Esophagus (tissue), 2 donors: ENCODE data around the gene LGALS1. TPM values are rescaled to one million over a fixed set of nuclear protein-coding genes. Genes with fewer than 3 reads are reported as not detected.

ENCODE experiments used
- H3K27ac ChIP-seq, 2 donors: one replicate each; pipeline ENCODE4 v1.5.1; 2013; ENCODE audit warnings: low read depth in 2 of 2, mild to moderate bottlenecking in 2 of 2, inconsistent platforms in 1 of 2, low read length in 1 of 2, moderate library complexity in 1 of 2
- H3K27me3 ChIP-seq, 2 donors: one replicate each; pipeline ENCODE4 v1.6.1; 2013; ENCODE audit warnings: low read length in 2 of 2, control low read depth in 1 of 2, mild to moderate bottlenecking in 1 of 2; ENCODE audit not compliant: insufficient read depth in 2 of 2, control insufficient read depth in 1 of 2
- H3K36me3 ChIP-seq, 2 donors: one replicate each; pipeline ENCODE4 v1.6.1; 2013; ENCODE audit warnings: low read length in 1 of 2; ENCODE audit not compliant: control insufficient read depth in 2 of 2, insufficient read depth in 2 of 2
- H3K4me1 ChIP-seq, 2 donors: one replicate each; pipeline ENCODE4 v1.6.1; 2013; ENCODE audit warnings: low read length in 1 of 2; ENCODE audit not compliant: control insufficient read depth in 2 of 2, insufficient read depth in 2 of 2
- H3K4me3 ChIP-seq, 2 donors: one replicate each; pipeline ENCODE4 v1.5.1; 2013; ENCODE audit warnings: low read length in 2 of 2, mild to moderate bottlenecking in 2 of 2, low read depth in 1 of 2, moderate library complexity in 1 of 2
- H3K9me3 ChIP-seq, 2 donors: one replicate each; pipeline ENCODE4 v1.6.1; 2013; ENCODE audit warnings: mild to moderate bottlenecking in 2 of 2, low read depth in 1 of 2, low read length in 1 of 2, moderate library complexity in 1 of 2; ENCODE audit not compliant: control insufficient read depth in 2 of 2, insufficient read depth in 1 of 2
- WGBS, 2 donors: extraction: QIAGEN DNeasy Blood & Tissue Kit; methylation state at CpG; one replicate each; pipeline ENCODE4 v1.1.7; 2013; 5-methylcytosine and 5-hydroxymethylcytosine counted together
- polyA plus RNA-seq, 2 donors: library from polyadenylated mRNA; stranded (reverse); fragments of 200-250 nt; gene quantifications; one replicate each; pipeline ENCODE4 v1.2.3, GENCODE V29; 2013
- donor health status: healthy with polysubstance abuse.
- donor health status: Bipolar disorder and iron deficiency.

Gene LGALS1
- polyA plus RNA-seq, 2 donors, result 160 to 194 TPM

GRCh38 chr22:37638391-37639069 lies 36.9 kb upstream of the LGALS1 start:
- Histone ChIP-seq H3K4me3 (peak overlapping the region; percentile 64 to 86), H3K27ac (peak overlapping the region; percentile 85 to 94), H3K27me3 (no peaks in the 10 kb centered on the region), H3K4me1 (peaks cover 0 to 35% of the 10 kb centered on the region in 2 donors), H3K36me3 (peaks cover 0 to 9% of the 10 kb centered on the region in 2 donors), H3K9me3 (no peaks in the 10 kb centered on the region)
- 30 to 31% methylated on average over 11 of the region's 11 CpGs for WGBS, 2 donors

GRCh38 chr22:37639070-37639760 lies 36.2 kb upstream of the LGALS1 start, which contains the start of gene SH3BP1:
Gene SH3BP1 (plus strand): TSS chr22:37639669. CDS start chr22:37639788, 119 bp downstream.
- 4 to 8% methylated on average over 29 to 57 of the region's 57 CpGs for WGBS, 2 donors
- H3K27ac ChIP-seq, result peak within 1 kb of the TSS; percentile 85 to 94

GRCh38 chr22:37639771-37640590 lies 35.5 kb upstream of the LGALS1 start:
- Histone ChIP-seq H3K27ac (peak overlapping the region; percentile 85 to 94), H3K36me3 (peaks cover 0 to 16% of the 10 kb centered on the region in 2 donors), H3K4me1 (peaks cover 0 to 33% of the 10 kb centered on the region in 2 donors), H3K4me3 (peak overlapping the region; percentile 64 to 86), H3K27me3 (no peaks in the 10 kb centered on the region), H3K9me3 (no peaks in the 10 kb centered on the region)
- WGBS, 2 donors, result 5 to 9% methylated on average over 18 to 27 of the region's 27 CpGs

More at GRCh38 chr22:37639070-37639760, 36.2 kb upstream of the LGALS1 start, which contains the start of gene SH3BP1:
- Histone ChIP-seq H3K9me3 (no peaks in the 10 kb centered on the region), H3K4me3 (peak within 1 kb of the TSS; percentile 64 to 86), H3K36me3 (peaks cover 0 to 9% of the 10 kb centered on the region in 2 donors), H3K27me3 (no peaks in the 10 kb centered on the region), H3K4me1 (peaks cover 0 to 33% of the 10 kb centered on the region in 2 donors)

GRCh38 chr22:37640591-37641560 lies 34.6 kb upstream of the LGALS1 start:
- 47 to 51% methylated on average over 23 to 24 of the region's 24 CpGs for WGBS, 2 donors
- peaks cover 0 to 24% of the 10 kb centered on the region in 2 donors for H3K36me3 ChIP-seq
- peak overlapping the region; percentile 85 to 94 for H3K27ac ChIP-seq
- peak overlapping the region; percentile 64 to 86 for H3K4me3 ChIP-seq
- H3K4me1 ChIP-seq, result peaks cover 0 to 33% of the 10 kb centered on the region in 2 donors
- no peaks in the 10 kb centered on the region for H3K9me3 ChIP-seq
- no peaks in the 10 kb centered on the region for H3K27me3 ChIP-seq

- H3K9me3 ChIP-seq, result no peaks in the 10 kb centered on the region
- no peaks in the 10 kb centered on the region for H3K27me3 ChIP-seq
- WGBS, 2 donors, result 67 to 73% methylated on average over 5 of the region's 5 CpGs
- peak overlapping the region; percentile 85 to 94 for H3K27ac ChIP-seq
- peaks cover 0 to 25% of the 10 kb centered on the region in 2 donors for H3K36me3 ChIP-seq
- H3K4me1 ChIP-seq, result peaks cover 0 to 33% of the 10 kb centered on the region in 2 donors
- H3K4me3 ChIP-seq, result peak overlapping the region; percentile 64 to 86
Measured at GRCh38 chr22:37641561-37641949, 33.9 kb upstream of the LGALS1 start.

- H3K27me3 ChIP-seq, result no peaks in the 10 kb centered on the region
- H3K36me3 ChIP-seq, result peaks cover 0 to 33% of the 10 kb centered on the region in 2 donors
- H3K4me1 ChIP-seq, result peaks cover 0 to 24% of the 10 kb centered on the region in 2 donors
- H3K27ac ChIP-seq, result peak overlapping the region in 1 of 2 donors; percentile 51
- no peaks in the 10 kb centered on the region for H3K9me3 ChIP-seq
- H3K4me3 ChIP-seq, result no peak overlapping the region
- 22 to 23% methylated on average over 9 of the region's 9 CpGs for WGBS, 2 donors
Measured at GRCh38 chr22:37643225-37643847, 32.1 kb upstream of the LGALS1 start.

- peak overlapping the region; percentile 13 to 85 for H3K27ac ChIP-seq
- H3K4me1 ChIP-seq, result peaks cover 0 to 9% of the 10 kb centered on the region in 2 donors
- no peak overlapping the region for H3K4me3 ChIP-seq
- peaks cover 0 to 46% of the 10 kb centered on the region in 2 donors for H3K36me3 ChIP-seq
- no peaks in the 10 kb centered on the region for H3K9me3 ChIP-seq
- H3K27me3 ChIP-seq, result no peaks in the 10 kb centered on the region
- WGBS, 2 donors, result 90 to 94% methylated on average over 8 to 9 of the region's 9 CpGs
Measured at GRCh38 chr22:37647317-37647716, 28.1 kb upstream of the LGALS1 start.

- H3K4me1 ChIP-seq, result peaks cover 0 to 8% of the 10 kb centered on the region in 2 donors
- no peaks in the 10 kb centered on the region for H3K27me3 ChIP-seq
- H3K9me3 ChIP-seq, result no peaks in the 10 kb centered on the region
- WGBS, 2 donors, result 50% methylated on average over 9 of the region's 9 CpGs
- peak overlapping the region; percentile 80 to 82 for H3K27ac ChIP-seq
- no peak overlapping the region for H3K4me3 ChIP-seq
- H3K36me3 ChIP-seq, result peaks cover 0 to 44% of the 10 kb centered on the region in 2 donors
Measured at GRCh38 chr22:37647928-37648327, 27.5 kb upstream of the LGALS1 start.
